GM18858 (cell line): ENCODE data around the gene STARD5.
"Not testable (repeated sequence)": the region's sequence is repeated elsewhere in the genome, so short reads cannot be mapped to it uniquely, and the experiment has no call there.

Experiments used
- ATAC-seq: cut with Tn5 transposase; IDR thresholded peaks from one replicate; pipeline ENCODE4 v1.9.1; 2021; ENCODE audit not compliant: unreplicated experiment

STARD5 gene

GRCh38 chr15:81337713-81338157 is 13.8 kb upstream of the STARD5 start:
- ATAC-seq: no peak

GRCh38 chr15:81337241-81337640 is 13.3 kb upstream of the STARD5 start:
- ATAC-seq: no peak

DNA sequence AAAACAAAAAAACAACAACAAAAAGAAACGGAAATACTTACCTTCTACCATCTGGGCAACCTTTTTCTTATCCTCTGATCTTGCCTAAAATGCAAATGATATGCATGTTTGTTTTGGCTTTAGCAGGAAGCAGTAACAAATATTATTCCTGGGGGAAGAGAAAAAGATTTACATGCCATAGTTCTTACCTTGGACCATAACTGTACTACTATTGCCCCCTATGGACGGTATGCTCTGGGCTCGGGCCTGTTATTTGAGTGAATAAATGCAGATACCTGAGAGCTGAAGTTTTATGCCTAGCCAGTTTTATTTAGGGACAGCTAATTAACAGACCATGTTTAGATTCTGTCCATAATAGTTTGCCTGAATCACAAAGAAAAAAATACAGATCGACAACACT is 12.6 kb upstream of the STARD5 start:
- no peak for ATAC-seq

DNA sequence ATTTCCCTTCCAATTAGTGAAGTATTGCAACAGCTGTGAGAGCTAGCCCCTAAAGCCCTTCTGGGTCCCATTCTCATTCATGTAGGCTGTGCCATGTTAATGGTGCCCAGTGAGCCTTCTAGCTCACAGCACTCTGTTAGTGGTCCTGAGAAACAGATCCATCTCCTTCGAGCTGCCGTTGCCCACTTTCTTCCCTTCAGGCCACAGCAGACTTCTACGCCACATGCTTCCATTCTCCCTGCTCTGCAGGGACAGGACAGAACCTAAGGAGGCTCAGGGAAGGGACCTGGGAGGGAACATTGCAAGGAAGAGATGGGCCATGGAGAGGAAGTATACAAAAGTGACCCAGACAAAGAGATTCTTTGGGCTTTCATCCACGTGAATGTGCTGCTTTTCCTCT is 11.7 kb upstream of the STARD5 start:
- ATAC-seq: no peak

GRCh38 chr15:81334768-81335435 is 11.0 kb upstream of the STARD5 start:
- no peak for ATAC-seq

DNA sequence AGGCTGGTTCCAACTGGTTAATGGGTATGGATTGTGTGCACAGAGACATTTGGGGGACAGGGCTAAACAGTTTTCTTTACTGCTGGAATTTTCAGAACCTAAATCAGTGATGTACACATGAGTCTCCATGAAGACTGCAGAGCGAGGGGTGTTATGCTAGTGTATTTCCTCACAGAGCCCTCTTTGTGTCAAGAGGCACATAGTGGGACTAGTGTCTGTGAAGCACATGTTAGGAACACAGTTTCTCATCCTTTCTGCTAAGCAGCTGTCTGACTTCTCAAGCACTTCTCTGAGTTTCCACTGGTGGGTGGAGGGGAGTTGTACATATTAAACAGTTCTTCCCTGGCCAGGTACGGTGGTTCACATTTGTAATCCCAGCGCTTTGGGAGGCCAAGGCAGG is 9.4 kb upstream of the STARD5 start:
- ATAC-seq: no peak

GRCh38 chr15:81332326-81332725 is 8.4 kb upstream of the STARD5 start:
- no peak for ATAC-seq

DNA sequence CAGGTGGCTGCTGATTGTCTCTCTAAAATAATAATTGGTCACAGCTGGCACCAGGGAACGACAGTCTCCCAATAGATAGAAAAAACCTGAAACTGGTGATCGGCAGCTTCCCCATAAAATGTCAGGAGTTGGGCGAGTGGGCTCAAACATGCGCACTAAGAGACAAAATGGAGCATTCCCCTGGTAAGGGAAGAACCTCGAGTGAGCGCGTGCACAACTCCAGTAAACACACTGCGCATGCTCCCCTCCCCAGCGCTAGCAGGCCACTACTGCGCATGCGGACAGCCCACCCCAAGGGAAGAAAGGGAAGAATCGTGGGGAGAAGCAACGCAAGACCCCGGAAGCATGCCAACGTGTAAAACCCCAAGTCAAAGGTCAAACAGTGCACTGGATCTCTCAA is 7.7 kb upstream of the STARD5 start:
- ATAC-seq: no peak

- ATAC-seq: not testable (repeated sequence)
Observed at GRCh38 chr15:81331141-81331540, 7.2 kb upstream of the STARD5 start.

- ATAC-seq: no peak
Observed at GRCh38 chr15:81330366-81331090, 6.6 kb upstream of the STARD5 start.

DNA sequence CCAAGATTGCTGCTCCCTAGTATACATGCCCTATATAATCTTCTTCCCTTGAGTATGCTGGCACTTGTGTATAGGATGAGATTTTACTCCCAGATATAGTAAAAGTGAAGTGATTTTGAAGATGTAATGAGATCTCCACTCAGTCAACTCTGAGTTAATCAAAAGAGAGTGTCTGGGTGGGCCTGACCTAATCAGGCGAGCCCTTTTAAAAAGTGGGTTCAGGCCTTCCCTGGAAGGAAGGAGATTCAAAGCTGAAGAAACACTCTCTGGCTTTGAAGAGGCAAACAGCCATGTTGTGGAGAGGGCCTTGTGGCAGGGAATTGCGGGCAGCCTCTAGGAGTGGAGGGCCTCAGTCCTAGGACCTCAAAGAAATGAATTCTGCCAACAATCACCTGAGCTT is 5.5 kb upstream of the STARD5 start:
- ATAC-seq: no peak

GRCh38 chr15:81327516-81327915 is 3.6 kb upstream of the STARD5 start:
- ATAC-seq: no peak

- no peak for ATAC-seq
Observed at GRCh38 chr15:81326466-81327212, 2.7 kb upstream of the STARD5 start.

DNA sequence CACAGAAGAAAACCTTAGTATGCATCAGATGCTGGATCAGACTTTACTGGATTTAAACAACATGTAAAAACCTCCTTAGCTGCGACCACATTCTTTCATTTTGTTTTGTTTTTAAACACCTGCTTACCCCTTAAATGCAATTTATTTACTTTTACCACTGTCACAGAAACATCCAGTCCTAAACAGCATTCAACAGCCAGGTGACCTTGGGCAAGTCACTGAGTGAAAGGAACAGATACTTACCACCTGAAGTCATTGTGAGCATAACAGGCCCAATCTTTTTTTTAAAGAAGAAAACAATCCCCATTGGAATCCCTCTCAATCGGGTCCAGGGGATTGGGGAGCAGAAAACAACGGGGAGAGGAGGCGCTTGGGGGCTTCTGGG is 390 bp downstream of the STARD5 start:
- ATAC-seq: no peak

GRCh38 chr15:81322676-81323253 is 1.2 kb downstream of the STARD5 start:
- ATAC-seq: no peak

- no peak for ATAC-seq
Observed at GRCh38 chr15:81321667-81322066, 2.3 kb downstream of the STARD5 start.

DNA sequence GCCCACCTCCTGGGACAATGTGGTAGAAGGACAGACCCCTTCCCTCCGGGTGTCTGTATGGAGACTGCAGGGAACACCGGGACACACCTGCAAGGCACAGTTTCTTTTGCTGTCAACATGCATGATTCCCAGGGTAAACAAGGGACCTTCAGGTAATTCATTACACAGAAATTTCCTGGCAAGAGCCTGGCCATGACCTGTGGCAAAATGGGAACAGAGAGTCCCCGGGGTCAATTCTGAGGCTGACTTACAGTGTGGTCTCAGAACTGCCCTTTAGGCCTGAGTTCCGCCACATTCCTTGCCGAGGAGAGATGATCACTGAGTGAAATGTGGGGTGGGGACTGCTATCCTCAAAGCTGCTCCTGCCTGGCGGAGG is 6.3 kb downstream of the STARD5 start:
- ATAC-seq: no peak

DNA sequence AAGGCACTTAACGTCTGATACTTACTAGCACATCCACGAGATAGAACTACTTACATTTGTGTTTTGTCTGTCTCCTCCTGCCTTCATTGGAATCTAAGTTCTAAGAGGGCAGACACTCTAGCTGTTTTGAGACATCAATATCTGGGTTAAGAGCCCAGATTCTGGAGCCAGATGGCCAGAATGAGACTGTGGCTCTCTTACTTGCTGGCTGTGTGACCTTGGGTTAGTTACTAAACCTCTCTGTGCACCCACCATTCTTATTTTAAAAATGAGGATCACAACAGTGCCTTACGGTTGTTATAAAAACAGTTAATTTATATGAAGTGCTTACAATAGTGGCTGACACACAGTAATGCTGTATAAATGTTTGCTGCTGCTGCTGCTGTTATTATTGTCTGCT is 7.7 kb downstream of the STARD5 start:
- ATAC-seq: no peak

GRCh38 chr15:81315452-81316175 is 8.3 kb downstream of the STARD5 start:
- ATAC-seq: no peak

DNA sequence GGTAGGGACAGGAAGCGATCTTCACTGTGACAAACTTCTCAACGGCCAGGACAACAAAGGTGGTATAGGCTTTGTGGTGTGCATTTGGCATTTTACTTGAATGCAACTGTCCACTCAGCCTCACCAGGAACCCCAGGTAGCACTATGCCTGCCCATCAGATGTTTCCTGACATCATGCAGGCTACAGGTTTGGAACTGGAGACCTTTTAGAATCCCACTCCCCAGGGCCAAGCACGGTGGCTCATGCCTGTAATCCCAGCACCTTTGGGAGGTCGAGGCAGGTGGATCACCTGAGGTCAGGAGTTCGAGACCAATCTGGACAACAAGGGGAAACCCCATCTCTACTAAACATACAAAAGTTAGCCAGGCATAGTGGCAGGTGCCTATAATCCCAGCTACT is 9.6 kb downstream of the STARD5 start:
- ATAC-seq: no peak

- no peak for ATAC-seq
Observed at GRCh38 chr15:81313686-81314085, 10.3 kb downstream of the STARD5 start.
